GM23338 (cell line): ENCODE results near the gene RAB3B. TPM values are rescaled to one million over a fixed set of nuclear protein-coding genes. Genes with fewer than 3 reads are reported as not detected.

ENCODE experiments used
- ATAC-seq: fragments of 200-7000 bp; cut with Tn5 transposase; 3 replicates; pipeline ENCODE4 v1.9.1; 2020
- DNase-seq: peaks from one replicate; pipeline ENCODE4 v3.0.0-alpha.2; 2015; ENCODE audit warnings: low spot score
- H2AFZ ChIP-seq: fragments of 200-600 bp; sonication (generic); 2 replicates; pipeline ENCODE4 v1.8.0; 2016; ENCODE audit warnings: antibody characterized with exemption, mild to moderate bottlenecking, moderate library complexity
- H3F3A ChIP-seq: fragments of 200-600 bp; sonication (generic); replicated peaks from 2 replicates; pipeline ENCODE4 v1.8.0; 2017; ENCODE audit warnings: antibody characterized with exemption, mixed run types, low read depth
- H3K27ac ChIP-seq: fragments of 200-600 bp; sonication (generic); 2 replicates; pipeline ENCODE4 v1.6.1; 2016; ENCODE audit warnings: low read depth
- H3K27me3 ChIP-seq: fragments of 200-600 bp; sonication (generic); 2 replicates; pipeline ENCODE4 v1.8.0; 2016; ENCODE audit warnings: mild to moderate bottlenecking, mixed run types, moderate library complexity; ENCODE audit not compliant: insufficient read depth
- H3K36me3 ChIP-seq: fragments of 200-600 bp; sonication (generic); 2 replicates; pipeline ENCODE4 v1.8.0; 2016; ENCODE audit warnings: mild to moderate bottlenecking; ENCODE audit not compliant: insufficient read depth
- H3K4me1 ChIP-seq: fragments of 200-600 bp; sonication (generic); 2 replicates; pipeline ENCODE4 v1.8.0; 2016; ENCODE audit warnings: mild to moderate bottlenecking, moderate library complexity; ENCODE audit not compliant: insufficient read depth
- H3K4me2 ChIP-seq: fragments of 200-600 bp; sonication (generic); 2 replicates; pipeline ENCODE4 v1.7.1; 2017; ENCODE audit warnings: mixed run types
- H3K4me3 ChIP-seq: fragments of 200-600 bp; sonication (generic); 2 replicates; pipeline ENCODE4 v1.6.1; 2016; ENCODE audit warnings: mixed run types
- H3K79me2 ChIP-seq: fragments of 200-600 bp; sonication (generic); replicated peaks from 2 replicates; pipeline ENCODE4 v1.8.0; 2017; ENCODE audit warnings: mild to moderate bottlenecking; ENCODE audit not compliant: insufficient read depth
- H3K9me2 ChIP-seq: fragments of 200-600 bp; sonication (generic); 2 replicates; pipeline ENCODE4 v1.8.0; 2017; ENCODE audit not compliant: insufficient read depth
- H4K20me1 ChIP-seq: fragments of 200-600 bp; sonication (generic); replicated peaks from 2 replicates; pipeline ENCODE4 v1.8.0; 2017; ENCODE audit warnings: mild to moderate bottlenecking; ENCODE audit not compliant: insufficient read depth
- H3K27ac Mint-ChIP-seq: 2 replicates; pipeline ENCODE4 v1.8.0; 2020; ENCODE audit warnings: inconsistent platforms, mild to moderate bottlenecking, moderate library complexity, mixed read lengths
- H3K27me3 Mint-ChIP-seq: 3 replicates; pipeline ENCODE4 v1.8.0; 2022; ENCODE audit warnings: low read depth, mild to moderate bottlenecking, moderate library complexity, mixed read lengths, inconsistent platforms; ENCODE audit not compliant: insufficient read depth, poor library complexity
- H3K36me3 Mint-ChIP-seq: 3 replicates; pipeline ENCODE4 v1.8.0; 2021; ENCODE audit warnings: low read depth, mild to moderate bottlenecking, inconsistent platforms, moderate library complexity, mixed read lengths
- H3K4me1 Mint-ChIP-seq: 3 replicates; pipeline ENCODE4 v1.8.0; 2020; ENCODE audit warnings: mild to moderate bottlenecking, inconsistent platforms, mixed read lengths
- H3K4me3 Mint-ChIP-seq: 3 replicates; pipeline ENCODE4 v1.8.0; 2021; ENCODE audit warnings: moderate library complexity, mild to moderate bottlenecking, inconsistent platforms, mixed read lengths
- H3K9me3 Mint-ChIP-seq: 3 replicates; pipeline ENCODE4 v1.8.0; 2020; ENCODE audit warnings: moderate library complexity, mild to moderate bottlenecking, inconsistent platforms, mixed read lengths
- CREB1 ChIP-seq: fragments of 250-450 bp; sonication (Bioruptor Pico); IDR thresholded peaks from 2 replicates; pipeline ENCODE4 v1.5.0; 2020; ENCODE audit warnings: low read depth, mild to moderate bottlenecking, moderate library complexity
- CTCF ChIP-seq, 2 experiments: fragments of 200-600 bp in 1 of 2; sonication (generic) in 1 of 2; conservative IDR thresholded peaks; 2 replicates each; pipeline versions ENCODE4 v1.5.1 to v1.6.1; 2016 to 2017; ENCODE audit warnings: antibody characterized with exemption in 2 of 2, low read depth in 2 of 2, mild to moderate bottlenecking in 2 of 2, moderate library complexity in 1 of 2
- EZH2phosphoT487 ChIP-seq: fragments of 200-600 bp; sonication (generic); IDR thresholded peaks from one replicate; pipeline ENCODE4 v1.8.1; 2018; ENCODE audit warnings: antibody characterized with exemption; ENCODE audit not compliant: unreplicated experiment
- JUNB ChIP-seq: IDR thresholded peaks from one replicate; pipeline ENCODE4 v1.6.1; 2016; ENCODE audit warnings: antibody characterized with exemption; ENCODE audit not compliant: unreplicated experiment
- NANOG ChIP-seq: IDR thresholded peaks from 2 replicates; pipeline ENCODE4 v1.6.1; 2016; ENCODE audit warnings: antibody characterized with exemption, borderline replicate concordance
- POLR2AphosphoS5 ChIP-seq: IDR thresholded peaks from 2 replicates; pipeline ENCODE4 v1.6.1; 2016; ENCODE audit warnings: antibody characterized with exemption, low read depth
- REST ChIP-seq: IDR thresholded peaks from one replicate; pipeline ENCODE4 v1.6.1; 2018; ENCODE audit warnings: antibody characterized with exemption; ENCODE audit not compliant: unreplicated experiment
- ZNF114 ChIP-seq: fragments of 250-450 bp; sonication (Bioruptor Pico); IDR thresholded peaks from 2 replicates; pipeline ENCODE4 v1.5.0; 2020; ENCODE audit warnings: mild to moderate bottlenecking, moderate library complexity
- ZNF331 ChIP-seq: fragments of 250-450 bp; sonication (Bioruptor Pico); IDR thresholded peaks from 2 replicates; pipeline ENCODE4 v1.5.0; 2020; ENCODE audit warnings: low read depth, mild to moderate bottlenecking, moderate library complexity
- ZNF462 ChIP-seq: fragments of 250-450 bp; sonication (Bioruptor Pico); IDR thresholded peaks from 2 replicates; pipeline ENCODE4 v1.5.0; 2020; ENCODE audit warnings: mild to moderate bottlenecking, moderate library complexity
- polyA plus RNA-seq: library from polyadenylated mRNA; unstranded; fragments of >200 nt; fragmentation: Nextera tagmentation; extraction: Ambion mirVana; gene quantifications from 2 replicates; pipeline ENCODE4 v1.2.1, GENCODE V29; 2016
- total RNA-seq: library from RNA; depleted of rRNA; stranded (reverse); fragments of >200 nt; shearing (Covaris generic); gene quantifications from 2 replicates; pipeline ENCODE4 v1.2.3, GENCODE V29; 2014

The RAB3B gene
- total and polyA plus RNA-seq, 2 experiments from 2014 or later = 18.3 to 37.9 TPM

GRCh38 chr1:51867479-51868232 lies 122.8 kb downstream of the RAB3B start:
- H3K27ac Mint-ChIP-seq = no peak overlapping the region
- Histone ChIP-seq H3K9me2 (no peaks in the 10 kb centered on the region), H3K4me2 (no peak overlapping the region), H3K27ac (no peak overlapping the region), H2AFZ (no peak overlapping the region), H3K4me1 (no peaks in the 10 kb centered on the region), H3K36me3 (no peaks in the 10 kb centered on the region), H4K20me1 (peaks cover 31% of the 10 kb centered on the region), H3K27me3 (no peaks in the 10 kb centered on the region), H3K79me2 (peaks cover 100% of the 10 kb centered on the region), H3F3A (no peaks in the 10 kb centered on the region), H3K4me3 (no peak overlapping the region)
- DNase-seq (no peak), ATAC-seq (no peak)
- peaks cover 6% of the 10 kb centered on the region; the same call in 2 of the 3 replicates for H3K4me1 Mint-ChIP-seq
- no peaks in the 10 kb centered on the region for H3K27me3 Mint-ChIP-seq
- no peak overlapping the region for H3K4me3 Mint-ChIP-seq
- TF ChIP-seq POLR2AphosphoS5 (no peak), CREB1 (no peak), JUNB (no peak), EZH2phosphoT487 (no peak), CTCF (conservative IDR thresholded peaks at IDR 0.05; ENCODE audit: low read depth in 2 of 2) (no peak), NANOG (no peak), ZNF331 (no peak), REST (no peak), ZNF114 (CRISPR knock-in tag) (no peak), ZNF462 (CRISPR knock-in tag) (no peak)
- no peaks in the 10 kb centered on the region; the same call in 2 of the 3 replicates for H3K36me3 Mint-ChIP-seq
- no peaks in the 10 kb centered on the region for H3K9me3 Mint-ChIP-seq
